ENCODE measurements around the gene DNAH2. TPM values are rescaled to one million over a fixed set of nuclear protein-coding genes. Genes with fewer than 3 reads are reported as not detected.

The DNAH2 gene
- total and polyA plus RNA-seq, 9 of the 15 experiments (the other 6 are each of a cell fraction or from before 2014, with no cell fraction given) = 0.03 TPM; not detected in 8

GRCh38 chr17:7737601-7738000, 20.1 kb downstream of the DNAH2 start:
- H3K27me3 ChIP-seq (ENCODE audit: control insufficient read depth in 2 of 2, insufficient read depth in 2 of 2, low read length in 2 of 2) = peaks cover 21 to 66% of the 10 kb centered on the region in 2 experiments; a peak in 4 of 5 replicates
- no peak for DNase-seq (ENCODE audit: extremely low read depth in 1 of 4, low spot score in 3 of 4)
- ATAC-seq = no peak
- FAIRE-seq = no peak
- H3K36me3 ChIP-seq (ENCODE audit: control insufficient read depth, insufficient read depth, low read length) = no peaks in the 10 kb centered on the region
- no TSS peak for BruUV-seq (replicated peaks)
- ChIA-PET POLR2A (interaction anchor here (0.6 to 0.7 kb wide), 3 partner anchors 11 to 100 kb away, joined by 3 read pairs; no protein-coding TSS in a partner anchor), CTCF (ENCODE audit: low intra/inter-chr PET ratio) (no interaction called here)
- H3K79me2 ChIP-seq (ENCODE audit: control insufficient read depth, insufficient read depth, low read length) = no peaks in the 10 kb centered on the region
- intact Hi-C loops (cut with micrococcal nuclease) = no loop called here
- no peak overlapping the region for H2AFZ ChIP-seq (ENCODE audit: low read depth, low read length)
- H3K4me2 ChIP-seq (ENCODE audit: insufficient read depth, low read length) = no peak overlapping the region
- no peaks in the 10 kb centered on the region for H3K9me1 ChIP-seq (ENCODE audit: control insufficient read depth, insufficient read depth, low read length)
- H3K27ac ChIP-seq (ENCODE audit: extremely low read depth, low read depth, low read length) = no peak overlapping the region
- H4K20me1 ChIP-seq (replicated peaks; ENCODE audit: control insufficient read depth, insufficient read depth, low read length) = 0 out of 2 replicates have a peak, but pooled peaks cover 3% of the 10 kb centered on the region
- TF ChIP-seq BDP1 (IDR thresholded peaks at IDR 0.05; ENCODE audit: insufficient read depth, insufficient read length) (no peak), MBD2 (IDR thresholded peaks at IDR 0.05; ENCODE audit: borderline replicate concordance, low read depth) (no peak), CAMTA2 (CRISPR knock-in tag; conservative IDR thresholded peaks at IDR 0.05) (no peak), TFE3 (CRISPR knock-in tag; IDR thresholded peaks at IDR 0.05) (no peak), SLC30A9 (CRISPR knock-in tag; IDR thresholded peaks at IDR 0.05) (no peak), SMARCB1 (IDR thresholded peaks at IDR 0.05; ENCODE audit: insufficient read length, low read depth) (no peak), ZNF551 (CRISPR knock-in tag; IDR thresholded peaks at IDR 0.05) (no peak), HDAC3 (IDR thresholded peaks at IDR 0.05; ENCODE audit: borderline replicate concordance, partially characterized antibody) (no peak), PHF8 (IDR thresholded peaks at IDR 0.05; ENCODE audit: borderline replicate concordance, low read length) (no peak), SIRT6 (IDR thresholded peaks at IDR 0.05; ENCODE audit: low read depth, low read length) (no peak), DIDO1 (tag; IDR thresholded peaks at IDR 0.05; ENCODE audit: low read depth) (no peak), FOXJ3 (CRISPR knock-in tag; IDR thresholded peaks at IDR 0.05) (no peak), RBM34 (IDR thresholded peaks at IDR 0.05; ENCODE audit: borderline replicate concordance, insufficient read depth, low read length) (no peak)
- TF ChIP-seq, protein P1, sequence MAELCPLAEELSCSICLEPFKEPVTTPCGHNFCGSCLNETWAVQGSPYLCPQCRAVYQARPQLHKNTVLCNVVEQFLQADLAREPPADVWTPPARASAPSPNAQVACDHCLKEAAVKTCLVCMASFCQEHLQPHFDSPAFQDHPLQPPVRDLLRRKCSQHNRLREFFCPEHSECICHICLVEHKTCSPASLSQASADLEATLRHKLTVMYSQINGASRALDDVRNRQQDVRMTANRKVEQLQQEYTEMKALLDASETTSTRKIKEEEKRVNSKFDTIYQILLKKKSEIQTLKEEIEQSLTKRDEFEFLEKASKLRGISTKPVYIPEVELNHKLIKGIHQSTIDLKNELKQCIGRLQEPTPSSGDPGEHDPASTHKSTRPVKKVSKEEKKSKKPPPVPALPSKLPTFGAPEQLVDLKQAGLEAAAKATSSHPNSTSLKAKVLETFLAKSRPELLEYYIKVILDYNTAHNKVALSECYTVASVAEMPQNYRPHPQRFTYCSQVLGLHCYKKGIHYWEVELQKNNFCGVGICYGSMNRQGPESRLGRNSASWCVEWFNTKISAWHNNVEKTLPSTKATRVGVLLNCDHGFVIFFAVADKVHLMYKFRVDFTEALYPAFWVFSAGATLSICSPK (IDR thresholded peaks at IDR 0.05; ENCODE audit: borderline replicate concordance) = no peak
- peaks cover 0 to 4% of the 10 kb centered on the region in 2 experiments; a peak in 2 of 5 replicates for H3K4me1 ChIP-seq (replicated peaks in 1 of 2; ENCODE audit: control insufficient read depth in 2 of 2, insufficient read depth in 2 of 2, low read length in 2 of 2)
- 0% methylated on average over 4 of the region's 5 CpGs for WGBS (ENCODE audit: insufficient coverage, low coverage, missing lambda C conversion rate)
- in situ Hi-C loops (cut with MboI) = no loop called here
- H3K9ac ChIP-seq (ENCODE audit: insufficient read depth in 1 of 2, low read depth in 2 of 2, low read length in 2 of 2) = no peak overlapping the region
- no peaks in the 10 kb centered on the region for H3K9me3 ChIP-seq (replicated peaks; ENCODE audit: control insufficient read depth, insufficient read depth, low read depth, low read length)
- no peak overlapping the region for H3K4me3 ChIP-seq

All from K562 (cell line).